GM12878 (cell line): Measurements from ENCODE around the gene SPOCK1. TPM values are rescaled to one million over a fixed set of nuclear protein-coding genes. Genes with fewer than 3 reads are reported as not detected.

Experiments used
- ATAC-seq: fragments of 200-7000 bp; cut with Tn5 transposase; 3 replicates; pipeline ENCODE4 v1.9.1; 2020; ENCODE audit warnings: mild to moderate bottlenecking, moderate library complexity
- BruUV-seq: library from RNA; stranded (reverse); fragments of 400-500 nt; replicated peaks from 2 replicates; lab custom pipeline; 2021; lab: Mats Ljungman, UMichigan
- CTCF ChIA-PET: fragments of 300-600 bp; sonication (Branson Sonifier 250); formaldehyde crosslinking; extraction: SDS; loops from one replicate; lab custom pipeline; 2021; ENCODE audit warnings: inconsistent platforms; lab: Yijun Ruan, JAX
- POLR2A ChIA-PET: fragments of 350-600 bp; formaldehyde crosslinking; extraction: SDS; loops from one replicate; lab custom pipeline; 2021; ENCODE audit warnings: inconsistent platforms; lab: Charles Lee
- RAD21 ChIA-PET: fragments of 300-600 bp; sonication (Branson Sonifier 250); formaldehyde crosslinking; loops from one replicate; lab custom pipeline; 2023; ENCODE audit warnings: antibody characterized with exemption; ENCODE audit not compliant: unreplicated experiment; lab: Charles Lee
- SMC1A ChIA-PET: fragments of 300-600 bp; sonication (Branson Sonifier 250); formaldehyde crosslinking; loops from one replicate; lab custom pipeline; 2023; ENCODE audit not compliant: unreplicated experiment, uncharacterized antibody; lab: Charles Lee
- DNase-seq: peaks from one replicate; pipeline ENCODE4 v3.0.0-alpha.2; 2011; ENCODE audit warnings: low read depth, low spot score
- FAIRE-seq: peaks from 3 replicates; lab custom pipeline; 2011; peaks lifted over from hg19 to GRCh38; lab: Jason Lieb, UNC
- H2AFZ ChIP-seq: 2 replicates; pipeline ENCODE4 v1.6.0; 2011; ENCODE audit warnings: low read depth, low read length, control low read depth; ENCODE audit not compliant: control insufficient read depth
- H3K27ac ChIP-seq: 2 replicates; pipeline ENCODE4 v1.5.1; 2011; ENCODE audit warnings: control low read depth; ENCODE audit not compliant: control insufficient read depth, insufficient read depth
- H3K27me3 ChIP-seq, 2 experiments: replicated peaks in 1 of 2; 2 replicates each; pipeline versions ENCODE4 v1.6.0 to v1.6.1; 2011; ENCODE audit warnings: low read length in 1 of 2; ENCODE audit not compliant: control insufficient read depth in 2 of 2, insufficient read depth in 2 of 2
- H3K36me3 ChIP-seq, 2 experiments: 2 replicates each; pipeline ENCODE4 v1.5.1; 2011; ENCODE audit warnings: low read length in 1 of 2; ENCODE audit not compliant: control insufficient read depth in 2 of 2, insufficient read depth in 2 of 2
- H3K4me1 ChIP-seq: 2 replicates; pipeline ENCODE4 v1.6.1; 2011; ENCODE audit warnings: mild to moderate bottlenecking, low read length, moderate library complexity, mixed read lengths; ENCODE audit not compliant: control insufficient read depth, insufficient read depth
- H3K4me2 ChIP-seq: 2 replicates; pipeline ENCODE4 v1.6.0; 2011; ENCODE audit warnings: control low read depth; ENCODE audit not compliant: control insufficient read depth, insufficient read depth
- H3K4me3 ChIP-seq: fragments of 200-600 bp; sonication (generic); 2 replicates; pipeline ENCODE4 v1.5.1; 2016
- H3K79me2 ChIP-seq: 2 replicates; pipeline ENCODE4 v1.6.0; 2011; ENCODE audit warnings: low read length; ENCODE audit not compliant: control insufficient read depth, insufficient read depth
- H3K9ac ChIP-seq: 2 replicates; pipeline ENCODE4 v1.8.0; 2011; ENCODE audit warnings: low read length, control low read depth, mixed read lengths; ENCODE audit not compliant: control insufficient read depth, insufficient read depth
- H3K9me3 ChIP-seq: replicated peaks from 3 replicates; pipeline ENCODE4 v1.5.1; 2011; ENCODE audit warnings: mild to moderate bottlenecking, low read length; ENCODE audit not compliant: control insufficient read depth, insufficient read depth
- H4K20me1 ChIP-seq: 2 replicates; pipeline ENCODE4 v1.6.0; 2011; ENCODE audit not compliant: control insufficient read depth, insufficient read depth
- BACH1 ChIP-seq: fragments of 450-650 bp; IDR thresholded peaks from 2 replicates; pipeline ENCODE4 v1.6.1; 2017; ENCODE audit warnings: mild to moderate bottlenecking, borderline replicate concordance
- CEBPB ChIP-seq, 2 experiments: fragments of 150-350 bp in 1 of 2; IDR thresholded peaks; 2 replicates each; pipeline ENCODE4 v1.6.1; 2012 to 2014; ENCODE audit warnings: low read depth in 2 of 2, low read length in 2 of 2, borderline replicate concordance in 1 of 2, inconsistent platforms in 1 of 2
- IRF4 ChIP-seq: IDR thresholded peaks from 2 replicates; pipeline ENCODE4 v1.6.1; 2011; ENCODE audit warnings: low read depth, low read length
- NFYB ChIP-seq: IDR thresholded peaks from 2 replicates; pipeline ENCODE4 v1.6.1; 2011; ENCODE audit warnings: low read depth, mild to moderate bottlenecking, low read length, improper control_type of control experiment, moderate library complexity; ENCODE audit not compliant: insufficient read depth
- PAX5 ChIP-seq: IDR thresholded peaks from 2 replicates; pipeline ENCODE4 v1.6.1; 2011; ENCODE audit warnings: low read depth, low read length, borderline replicate concordance
- POLR2AphosphoS2 ChIP-seq: IDR thresholded peaks from 2 replicates; pipeline ENCODE4 v1.6.1; 2011; ENCODE audit warnings: low read depth, mild to moderate bottlenecking, low read length, improper control_type of control experiment, moderate library complexity
- RCOR1 ChIP-seq: conservative IDR thresholded peaks from 2 replicates; pipeline ENCODE4 v1.6.1; 2012; ENCODE audit warnings: low read depth, low read length, improper control_type of control experiment
- SMC3 ChIP-seq: IDR thresholded peaks from 2 replicates; pipeline ENCODE4 v1.6.1; 2011; ENCODE audit warnings: low read length, improper control_type of control experiment, borderline replicate concordance
- TCF7 ChIP-seq: IDR thresholded peaks from 2 replicates; pipeline ENCODE4 v1.6.1; 2014; ENCODE audit warnings: antibody characterized with exemption, borderline replicate concordance
- WGBS: methylation state at CpG from one replicate; pipeline ENCODE4 v1.1.6; 2016; ENCODE audit warnings: low lambda C conversion rate; ENCODE audit not compliant: insufficient replicate concordance, insufficient coverage; ENCODE audit errors: missing lambda C conversion rate; 5-methylcytosine and 5-hydroxymethylcytosine counted together
- in situ Hi-C: fragments of 300-500 bp; cut with MboI; formaldehyde crosslinking; loops from 9 replicates; pipeline ENCODE4 v1.14.3; 2018; ENCODE audit warnings: mixed read lengths
- intact Hi-C: fragments of 100-400 bp; cut with micrococcal nuclease; formaldehyde crosslinking; loops from one replicate; pipeline ENCODE4 v1.14.2; 2022; ENCODE audit not compliant: unreplicated experiment
- polyA plus RNA-seq, 11 experiments: library from polyadenylated mRNA; depleted of rRNA in 4 of 11; unstranded in 6 of 11; stranded (reverse) in 5 of 11; fragments of >200 nt; fragmentation: Nextera tagmentation in 4 of 11; fragmentation: Illumina TruSeq in 1 of 11; extraction: Ambion mirVana in 4 of 11; extraction: Trizol in 1 of 11; gene quantifications; 1 replicate in 1 of 11; 2 replicates in 10 of 11; pipeline versions ENCODE4 v1.2.1 to v1.2.3, GENCODE V29; 2011 to 2016; ENCODE audit warnings: inconsistent platforms in 2 of 11, missing spikeins in 2 of 11, low read depth in 1 of 11
- total RNA-seq, 4 experiments: library from RNA; depleted of rRNA in 3 of 4; stranded (reverse); fragments of >200 nt in 3 of 4; fragmentation: Illumina TruSeq in 1 of 4; extraction: Trizol in 1 of 4; gene quantifications; 2 replicates each; pipeline versions ENCODE4 v1.2.1 to v1.2.3, GENCODE V29; 2013 to 2021
- TF ChIP-seq, protein P1 (sequence below): fragments of 450-650 bp; IDR thresholded peaks from 2 replicates; pipeline ENCODE4 v1.6.1; 2018; ENCODE audit warnings: mild to moderate bottlenecking, low read depth, moderate library complexity; ENCODE audit not compliant: partially characterized antibody
- TF ChIP-seq, protein P2 (sequence below): fragments of 450-650 bp; IDR thresholded peaks from 2 replicates; pipeline ENCODE4 v1.6.1; 2017; ENCODE audit warnings: antibody characterized with exemption, mild to moderate bottlenecking, moderate library complexity
- TF ChIP-seq, protein P3 (sequence below): fragments of 150-350 bp; IDR thresholded peaks from 2 replicates; pipeline ENCODE4 v1.6.1; 2014; ENCODE audit warnings: mild to moderate bottlenecking, low read depth, low read length

SPOCK1 gene
- total and polyA plus RNA-seq, 10 of the 15 experiments (the other 5 are each of a cell fraction or from before 2014, with no cell fraction given), result 0.06 to 0.68 (median 0.25) TPM; not detected in 3

DNA sequence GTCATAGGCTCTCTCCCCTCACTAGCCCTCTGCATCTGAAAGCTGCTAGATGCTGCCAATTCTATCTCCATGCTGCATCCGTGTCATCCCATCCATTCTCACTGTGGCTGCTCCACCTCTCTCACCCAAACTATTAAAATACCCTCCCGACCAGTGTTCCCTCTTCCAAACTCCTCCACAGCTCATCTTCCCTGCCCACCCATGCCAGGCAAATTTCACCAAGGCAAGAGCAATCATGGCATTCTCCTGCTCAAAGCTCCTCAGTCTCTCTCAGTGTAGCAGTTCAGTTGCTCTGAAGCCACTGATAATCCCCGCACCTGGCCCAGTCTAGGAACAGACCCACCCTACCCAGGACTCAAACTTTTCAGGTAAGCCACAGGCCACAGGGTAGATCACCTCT is 48.4 kb downstream of the SPOCK1 start:
- no peaks in the 10 kb centered on the region for H4K20me1 ChIP-seq
- intact Hi-C loops, result no loop called here
- H2AFZ ChIP-seq, result no peak overlapping the region
- H3K4me3 ChIP-seq, result no peak overlapping the region
- no peaks in the 10 kb centered on the region for H3K4me1 ChIP-seq
- ChIA-PET CTCF (interaction anchor here (1.0 kb wide), 1 partner anchor 8 kb away, joined by 3 read pairs; no protein-coding TSS in a partner anchor), SMC1A (interaction anchor here (1.0 kb wide), 1 partner anchor 168 kb away, joined by 3 read pairs; no protein-coding TSS in a partner anchor), RAD21 (no interaction called here), POLR2A (no interaction called here)
- no peaks in the 10 kb centered on the region for H3K79me2 ChIP-seq
- no peak for DNase-seq
- H3K36me3 ChIP-seq, result no peaks in the 10 kb centered on the region
- 26% methylated on average over 3 of the region's 3 CpGs for WGBS
- H3K4me2 ChIP-seq, result no peak overlapping the region
- BruUV-seq, result no TSS peak
- no peaks in the 10 kb centered on the region for H3K9me3 ChIP-seq
- no peak for FAIRE-seq
- H3K27me3 ChIP-seq, result peaks cover 0 to 2% of the 10 kb centered on the region in 2 experiments; a peak in 1 of 4 replicates
- H3K9ac ChIP-seq, result no peak overlapping the region
- no peak overlapping the region for H3K27ac ChIP-seq
- ATAC-seq, result no peak
- TF ChIP-seq CEBPB (IDR thresholded peaks at IDR 0.05; ENCODE audit: borderline replicate concordance in 1 of 2, low read depth in 2 of 2, low read length in 2 of 2), result no peak
- no peak for TF ChIP-seq BACH1
- no peak for TF ChIP-seq PAX5
- TF ChIP-seq, protein P1, sequence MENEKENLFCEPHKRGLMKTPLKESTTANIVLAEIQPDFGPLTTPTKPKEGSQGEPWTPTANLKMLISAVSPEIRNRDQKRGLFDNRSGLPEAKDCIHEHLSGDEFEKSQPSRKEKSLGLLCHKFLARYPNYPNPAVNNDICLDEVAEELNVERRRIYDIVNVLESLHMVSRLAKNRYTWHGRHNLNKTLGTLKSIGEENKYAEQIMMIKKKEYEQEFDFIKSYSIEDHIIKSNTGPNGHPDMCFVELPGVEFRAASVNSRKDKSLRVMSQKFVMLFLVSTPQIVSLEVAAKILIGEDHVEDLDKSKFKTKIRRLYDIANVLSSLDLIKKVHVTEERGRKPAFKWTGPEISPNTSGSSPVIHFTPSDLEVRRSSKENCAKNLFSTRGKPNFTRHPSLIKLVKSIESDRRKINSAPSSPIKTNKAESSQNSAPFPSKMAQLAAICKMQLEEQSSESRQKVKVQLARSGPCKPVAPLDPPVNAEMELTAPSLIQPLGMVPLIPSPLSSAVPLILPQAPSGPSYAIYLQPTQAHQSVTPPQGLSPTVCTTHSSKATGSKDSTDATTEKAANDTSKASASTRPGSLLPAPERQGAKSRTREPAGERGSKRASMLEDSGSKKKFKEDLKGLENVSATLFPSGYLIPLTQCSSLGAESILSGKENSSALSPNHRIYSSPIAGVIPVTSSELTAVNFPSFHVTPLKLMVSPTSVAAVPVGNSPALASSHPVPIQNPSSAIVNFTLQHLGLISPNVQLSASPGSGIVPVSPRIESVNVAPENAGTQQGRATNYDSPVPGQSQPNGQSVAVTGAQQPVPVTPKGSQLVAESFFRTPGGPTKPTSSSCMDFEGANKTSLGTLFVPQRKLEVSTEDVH, result no peak
- no peak for TF ChIP-seq RCOR1
- TF ChIP-seq TCF7, result no peak
- no peak for TF ChIP-seq NFYB
- TF ChIP-seq IRF4, result no peak
- TF ChIP-seq, protein P2, sequence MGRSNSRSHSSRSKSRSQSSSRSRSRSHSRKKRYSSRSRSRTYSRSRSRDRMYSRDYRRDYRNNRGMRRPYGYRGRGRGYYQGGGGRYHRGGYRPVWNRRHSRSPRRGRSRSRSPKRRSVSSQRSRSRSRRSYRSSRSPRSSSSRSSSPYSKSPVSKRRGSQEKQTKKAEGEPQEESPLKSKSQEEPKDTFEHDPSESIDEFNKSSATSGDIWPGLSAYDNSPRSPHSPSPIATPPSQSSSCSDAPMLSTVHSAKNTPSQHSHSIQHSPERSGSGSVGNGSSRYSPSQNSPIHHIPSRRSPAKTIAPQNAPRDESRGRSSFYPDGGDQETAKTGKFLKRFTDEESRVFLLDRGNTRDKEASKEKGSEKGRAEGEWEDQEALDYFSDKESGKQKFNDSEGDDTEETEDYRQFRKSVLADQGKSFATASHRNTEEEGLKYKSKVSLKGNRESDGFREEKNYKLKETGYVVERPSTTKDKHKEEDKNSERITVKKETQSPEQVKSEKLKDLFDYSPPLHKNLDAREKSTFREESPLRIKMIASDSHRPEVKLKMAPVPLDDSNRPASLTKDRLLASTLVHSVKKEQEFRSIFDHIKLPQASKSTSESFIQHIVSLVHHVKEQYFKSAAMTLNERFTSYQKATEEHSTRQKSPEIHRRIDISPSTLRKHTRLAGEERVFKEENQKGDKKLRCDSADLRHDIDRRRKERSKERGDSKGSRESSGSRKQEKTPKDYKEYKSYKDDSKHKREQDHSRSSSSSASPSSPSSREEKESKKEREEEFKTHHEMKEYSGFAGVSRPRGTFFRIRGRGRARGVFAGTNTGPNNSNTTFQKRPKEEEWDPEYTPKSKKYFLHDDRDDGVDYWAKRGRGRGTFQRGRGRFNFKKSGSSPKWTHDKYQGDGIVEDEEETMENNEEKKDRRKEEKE, result no peak
- TF ChIP-seq POLR2AphosphoS2, result no peak
- TF ChIP-seq, protein P3, sequence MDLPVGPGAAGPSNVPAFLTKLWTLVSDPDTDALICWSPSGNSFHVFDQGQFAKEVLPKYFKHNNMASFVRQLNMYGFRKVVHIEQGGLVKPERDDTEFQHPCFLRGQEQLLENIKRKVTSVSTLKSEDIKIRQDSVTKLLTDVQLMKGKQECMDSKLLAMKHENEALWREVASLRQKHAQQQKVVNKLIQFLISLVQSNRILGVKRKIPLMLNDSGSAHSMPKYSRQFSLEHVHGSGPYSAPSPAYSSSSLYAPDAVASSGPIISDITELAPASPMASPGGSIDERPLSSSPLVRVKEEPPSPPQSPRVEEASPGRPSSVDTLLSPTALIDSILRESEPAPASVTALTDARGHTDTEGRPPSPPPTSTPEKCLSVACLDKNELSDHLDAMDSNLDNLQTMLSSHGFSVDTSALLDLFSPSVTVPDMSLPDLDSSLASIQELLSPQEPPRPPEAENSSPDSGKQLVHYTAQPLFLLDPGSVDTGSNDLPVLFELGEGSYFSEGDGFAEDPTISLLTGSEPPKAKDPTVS, result no peak
- no peak for TF ChIP-seq SMC3
- TF ChIP-seq, all 136 proteins: peak for 0
- in situ Hi-C loops, result no loop called here
